SW480 (cell line): ENCODE results near the gene ERVK3-1.

Experiments
- DNase-seq: peaks from one replicate; pipeline ENCODE4 v3.0.0-alpha.2; 2016; ENCODE audit warnings: low spot score

Gene ERVK3-1

DNA sequence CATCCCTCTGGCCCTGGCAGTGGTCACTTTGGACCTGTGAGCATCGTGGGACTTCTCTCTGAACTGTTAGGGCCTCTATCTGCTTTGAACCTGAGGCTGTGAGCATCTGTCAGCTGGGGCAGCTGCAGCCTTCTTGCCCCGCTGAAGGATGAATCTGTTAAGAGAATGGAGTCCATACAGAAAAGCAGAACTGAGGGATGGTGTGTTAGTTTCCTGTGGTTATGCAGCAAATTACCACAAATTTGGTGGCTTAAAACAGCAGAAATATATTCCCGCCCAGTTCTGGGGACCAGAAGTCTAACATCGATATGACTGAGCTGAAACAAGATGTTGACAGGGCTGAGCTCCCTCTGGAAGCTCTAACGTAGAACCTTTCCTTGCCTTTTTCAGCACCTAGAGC is 59.0 kb downstream of the ERVK3-1 start:
- no peak for DNase-seq
